ENCODE data around the gene FHL2. TPM values are rescaled to one million over a fixed set of nuclear protein-coding genes. Genes with fewer than 3 reads are reported as not detected.

The FHL2 gene
- total RNA-seq, 4 donors from 2014 or later: 14.9 to 31.8 (median 21.4) TPM

DNA sequence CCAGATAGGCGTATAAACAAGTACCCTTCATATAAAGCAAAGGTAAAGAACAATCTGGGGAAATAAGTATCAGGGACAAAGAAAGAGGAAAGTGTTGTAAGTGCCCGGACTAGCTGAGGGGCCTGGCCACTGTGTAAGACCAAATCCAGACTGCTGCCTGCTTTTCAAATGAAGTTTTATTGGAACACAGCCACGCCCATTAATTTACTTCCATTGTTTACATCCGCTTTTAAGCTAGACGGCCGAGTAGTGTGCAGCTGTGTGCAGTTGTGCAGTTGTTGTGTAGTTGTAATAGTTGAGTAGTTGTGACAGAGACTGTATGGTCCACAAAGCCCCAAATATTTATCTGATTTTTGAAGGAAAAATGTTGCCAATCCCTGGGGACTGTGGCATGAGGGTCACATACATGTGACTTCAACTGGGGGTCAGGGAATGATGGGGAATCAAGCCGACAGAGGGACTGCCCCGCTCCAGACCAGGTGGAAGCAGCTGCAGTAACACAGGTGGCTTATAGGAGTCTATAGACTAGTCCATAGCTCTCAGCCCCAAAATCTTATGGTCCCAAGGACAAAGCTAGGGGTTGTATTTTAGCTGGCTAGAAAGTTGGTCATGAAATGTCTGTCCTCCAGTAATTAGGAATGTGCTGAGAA lies 30.0 kb downstream of the FHL2 start:
- no peak overlapping the region for H3K27ac ChIP-seq
- H3K27me3 ChIP-seq: no peaks in the 10 kb centered on the region
- in situ Hi-C loops (cut with MboI; ENCODE audit: low sequenced_read_pairs in 4 of 4): loop anchor here in 1 of 4 donors (5.0 kb wide), 1 partner anchor 148 kb away; no protein-coding TSS in a partner anchor
- TF ChIP-seq POLR2A (IDR thresholded peaks at IDR 0.05): no peak
- TF ChIP-seq, protein P1, sequence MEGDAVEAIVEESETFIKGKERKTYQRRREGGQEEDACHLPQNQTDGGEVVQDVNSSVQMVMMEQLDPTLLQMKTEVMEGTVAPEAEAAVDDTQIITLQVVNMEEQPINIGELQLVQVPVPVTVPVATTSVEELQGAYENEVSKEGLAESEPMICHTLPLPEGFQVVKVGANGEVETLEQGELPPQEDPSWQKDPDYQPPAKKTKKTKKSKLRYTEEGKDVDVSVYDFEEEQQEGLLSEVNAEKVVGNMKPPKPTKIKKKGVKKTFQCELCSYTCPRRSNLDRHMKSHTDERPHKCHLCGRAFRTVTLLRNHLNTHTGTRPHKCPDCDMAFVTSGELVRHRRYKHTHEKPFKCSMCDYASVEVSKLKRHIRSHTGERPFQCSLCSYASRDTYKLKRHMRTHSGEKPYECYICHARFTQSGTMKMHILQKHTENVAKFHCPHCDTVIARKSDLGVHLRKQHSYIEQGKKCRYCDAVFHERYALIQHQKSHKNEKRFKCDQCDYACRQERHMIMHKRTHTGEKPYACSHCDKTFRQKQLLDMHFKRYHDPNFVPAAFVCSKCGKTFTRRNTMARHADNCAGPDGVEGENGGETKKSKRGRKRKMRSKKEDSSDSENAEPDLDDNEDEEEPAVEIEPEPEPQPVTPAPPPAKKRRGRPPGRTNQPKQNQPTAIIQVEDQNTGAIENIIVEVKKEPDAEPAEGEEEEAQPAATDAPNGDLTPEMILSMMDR (IDR thresholded peaks at IDR 0.05 in 4 of 5, conservative IDR thresholded peaks at IDR 0.05 in 1 of 5): no peak
- H3K4me1 ChIP-seq: peaks cover 26 to 32% of the 10 kb centered on the region in 2 donors
- H3K9me3 ChIP-seq: no peaks in the 10 kb centered on the region
- no peak overlapping the region for H3K4me3 ChIP-seq
- intact Hi-C loops (cut with DNase I; ENCODE audit: low total_unique reads): loop anchor here (1.0 kb wide), 1 partner anchor 152 kb away; no protein-coding TSS in a partner anchor
- peaks cover 0 to 20% of the 10 kb centered on the region in 2 donors for H3K36me3 ChIP-seq
- no peak for DNase-seq
- ATAC-seq: no peak

DNA sequence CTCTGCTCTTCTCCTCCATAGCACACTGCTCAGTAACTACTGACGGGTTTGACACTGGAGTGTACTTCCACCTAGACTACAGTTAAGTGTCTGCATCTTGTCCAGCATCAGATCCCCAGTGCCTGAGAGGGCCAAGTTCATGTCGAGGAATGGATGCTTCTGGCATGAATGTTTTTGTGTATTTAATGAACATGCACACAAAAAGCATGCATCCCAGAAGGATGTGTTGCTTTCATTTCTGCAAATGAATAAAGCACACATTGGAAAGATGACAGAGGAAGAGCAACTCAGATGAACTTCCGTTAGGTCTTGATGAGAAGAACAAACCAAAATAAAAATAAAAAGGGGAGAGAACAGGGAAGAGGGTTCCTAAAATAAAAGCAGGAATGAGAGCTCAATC lies 33.6 kb downstream of the FHL2 start:
- H3K36me3 ChIP-seq: peaks cover 0 to 40% of the 10 kb centered on the region in 2 donors
- ATAC-seq: no peak
- TF ChIP-seq, protein P1 (IDR thresholded peaks at IDR 0.05 in 4 of 5, conservative IDR thresholded peaks at IDR 0.05 in 1 of 5): no peak
- TF ChIP-seq POLR2A (IDR thresholded peaks at IDR 0.05): no peak
- H3K4me1 ChIP-seq: peaks cover 7 to 15% of the 10 kb centered on the region in 2 donors
- H3K4me3 ChIP-seq: no peak overlapping the region
- H3K9me3 ChIP-seq: no peaks in the 10 kb centered on the region
- no peaks in the 10 kb centered on the region for H3K27me3 ChIP-seq
- no peak overlapping the region for H3K27ac ChIP-seq
- intact Hi-C loops (cut with DNase I; ENCODE audit: low total_unique reads): no loop called here
- in situ Hi-C loops (cut with MboI; ENCODE audit: low sequenced_read_pairs in 4 of 4): loop anchor here in 1 of 4 donors (5.0 kb wide), 1 partner anchor 152 kb away; no protein-coding TSS in a partner anchor
- no peak for DNase-seq

DNA sequence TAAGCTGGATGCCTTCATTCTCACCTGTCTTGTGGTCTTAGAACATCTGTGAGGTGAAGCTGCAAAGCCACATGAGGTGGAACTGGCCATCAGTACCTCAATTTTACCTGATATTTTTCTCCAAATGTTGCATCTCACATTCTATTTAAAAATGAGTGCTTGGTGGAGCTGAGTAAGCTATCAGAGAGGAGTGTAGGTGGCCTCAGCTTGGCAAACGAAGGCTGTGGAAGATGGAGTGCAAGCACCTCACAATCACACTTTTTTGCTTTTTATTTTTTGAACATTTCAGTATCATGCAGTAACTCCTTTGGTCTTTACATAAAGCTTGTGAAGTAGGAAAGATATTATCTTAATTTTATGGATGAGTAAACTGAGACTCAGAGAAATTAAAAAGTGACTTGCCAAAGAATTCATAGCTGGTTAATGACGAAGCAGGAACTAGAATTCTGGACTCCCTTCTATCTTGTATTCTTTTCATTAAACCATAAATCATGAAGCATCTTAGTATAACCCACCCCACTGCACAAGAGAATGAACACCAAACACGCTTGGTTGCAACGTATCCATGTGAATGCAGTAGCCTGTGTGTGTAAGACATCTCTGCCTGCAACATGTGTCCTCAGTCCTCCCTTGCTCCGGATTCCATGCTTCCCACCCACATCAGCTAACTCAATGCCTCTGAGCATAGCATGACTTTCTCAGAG lies 34.3 kb downstream of the FHL2 start:
- DNase-seq (no peak), ATAC-seq (no peak)
- H3K27me3 ChIP-seq: no peaks in the 10 kb centered on the region
- no peak for TF ChIP-seq POLR2A (IDR thresholded peaks at IDR 0.05)
- TF ChIP-seq, protein P1 (IDR thresholded peaks at IDR 0.05 in 4 of 5, conservative IDR thresholded peaks at IDR 0.05 in 1 of 5): no peak
- no peak overlapping the region for H3K27ac ChIP-seq
- peaks cover 4 to 13% of the 10 kb centered on the region in 2 donors for H3K4me1 ChIP-seq
- H3K4me3 ChIP-seq: no peak overlapping the region
- in situ Hi-C loops (cut with MboI; ENCODE audit: low sequenced_read_pairs in 4 of 4): loop anchor here in 1 of 4 donors (5.0 kb wide), 1 partner anchor 153 kb away; no protein-coding TSS in a partner anchor
- intact Hi-C loops (cut with DNase I; ENCODE audit: low total_unique reads): no loop called here
- H3K9me3 ChIP-seq: no peaks in the 10 kb centered on the region
- peaks cover 0 to 40% of the 10 kb centered on the region in 2 donors for H3K36me3 ChIP-seq

DNA sequence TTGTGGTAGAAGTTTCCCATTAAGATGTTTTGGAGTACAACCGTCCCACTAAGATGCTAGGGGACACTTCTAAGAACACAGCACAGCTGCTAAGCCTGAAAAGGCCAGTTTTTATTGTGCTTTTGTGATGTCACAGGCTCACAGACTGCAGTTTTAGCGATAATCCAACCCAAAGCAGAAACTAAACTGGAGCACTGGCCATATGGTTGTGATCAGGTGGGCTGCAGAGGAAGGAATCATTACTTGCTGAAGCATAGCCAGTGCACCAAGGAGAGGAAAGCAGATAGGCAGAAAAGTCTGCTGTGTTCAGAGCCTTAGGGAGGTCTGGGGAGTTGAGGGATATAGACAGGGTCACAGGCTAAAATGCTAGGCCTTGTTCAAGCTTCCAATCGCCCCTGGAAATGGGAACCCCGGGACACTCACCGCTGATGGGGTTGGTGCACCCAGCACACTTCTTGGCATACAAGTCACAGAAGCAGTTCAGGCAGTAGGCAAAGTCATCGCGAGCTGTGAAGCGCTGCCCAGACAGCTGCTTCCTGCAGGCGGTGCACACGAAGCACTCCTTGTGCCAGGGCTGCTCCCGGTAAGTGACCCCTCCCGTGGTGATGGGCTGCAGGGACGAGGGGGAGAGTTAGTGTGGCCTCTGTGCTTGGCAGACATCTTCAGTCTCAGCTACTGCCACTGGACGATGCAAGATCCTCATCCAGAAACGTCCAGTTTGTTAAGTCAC lies 35.8 kb downstream of the FHL2 start:
- peaks cover 0 to 12% of the 10 kb centered on the region in 2 donors for H3K4me1 ChIP-seq
- intact Hi-C loops (cut with DNase I; ENCODE audit: low total_unique reads) (no loop called here), in situ Hi-C loops (cut with MboI; ENCODE audit: low sequenced_read_pairs in 4 of 4) (no loop called here)
- H3K4me3 ChIP-seq: no peak overlapping the region
- H3K9me3 ChIP-seq: no peaks in the 10 kb centered on the region
- DNase-seq (no peak), ATAC-seq (peak in 1 of 2 donors; percentile 66)
- TF ChIP-seq, protein P1 (IDR thresholded peaks at IDR 0.05 in 4 of 5, conservative IDR thresholded peaks at IDR 0.05 in 1 of 5): no peak
- no peak for TF ChIP-seq POLR2A (IDR thresholded peaks at IDR 0.05)
- H3K27ac ChIP-seq: peak overlapping the region in 2 of 4 donors; percentile 25 to 44
- peaks cover 0 to 40% of the 10 kb centered on the region in 2 donors for H3K36me3 ChIP-seq
- H3K27me3 ChIP-seq: no peaks in the 10 kb centered on the region

Data from gastrocnemius medialis (tissue), 4 donors.